Osteocyte (in vitro differentiated cells): ENCODE data around the gene CDK5. TPM values are rescaled to one million over a fixed set of nuclear protein-coding genes. Genes with fewer than 3 reads are reported as not detected.
"Not testable (repeated sequence)": the region's sequence is repeated elsewhere in the genome, so short reads cannot be mapped to it uniquely, and the experiment has no call there.

ENCODE experiments used
- DNase-seq: peaks from one replicate; pipeline ENCODE4 v3.0.0; 2021; ENCODE audit warnings: mixed read lengths; ENCODE audit not compliant: unreplicated experiment; ENCODE audit errors: extremely low spot score
- H3K27ac Mint-ChIP-seq: one replicate; pipeline ENCODE4 v1.8.0; 2021; ENCODE audit warnings: mild to moderate bottlenecking, mixed read lengths; ENCODE audit not compliant: unreplicated experiment
- H3K27me3 Mint-ChIP-seq: one replicate; pipeline ENCODE4 v1.8.0; 2021; ENCODE audit warnings: mixed read lengths; ENCODE audit not compliant: unreplicated experiment
- H3K36me3 Mint-ChIP-seq: one replicate; pipeline ENCODE4 v1.8.0; 2021; ENCODE audit warnings: mixed read lengths; ENCODE audit not compliant: unreplicated experiment
- H3K4me1 Mint-ChIP-seq: one replicate; pipeline ENCODE4 v1.8.0; 2021; ENCODE audit warnings: mixed read lengths; ENCODE audit not compliant: unreplicated experiment
- H3K4me3 Mint-ChIP-seq: one replicate; pipeline ENCODE4 v1.8.0; 2021; ENCODE audit warnings: mild to moderate bottlenecking, moderate library complexity, mixed read lengths; ENCODE audit not compliant: unreplicated experiment
- H3K9me3 Mint-ChIP-seq: one replicate; pipeline ENCODE4 v1.8.0; 2021; ENCODE audit warnings: mixed read lengths; ENCODE audit not compliant: unreplicated experiment
- total RNA-seq: library from RNA; stranded (reverse); gene quantifications from 2 replicates; pipeline ENCODE4 v1.2.1, GENCODE V29; 2021
- TF ChIP-seq, protein P1 (sequence below): fragments of 200-600 bp; sonication (generic); IDR thresholded peaks from 2 replicates; pipeline ENCODE4 v1.5.0; 2021; ENCODE audit warnings: antibody characterized with exemption, mild to moderate bottlenecking, moderate library complexity

Gene CDK5
- total RNA-seq, 1 donor from 2014 or later, result 18.8 TPM

DNA sequence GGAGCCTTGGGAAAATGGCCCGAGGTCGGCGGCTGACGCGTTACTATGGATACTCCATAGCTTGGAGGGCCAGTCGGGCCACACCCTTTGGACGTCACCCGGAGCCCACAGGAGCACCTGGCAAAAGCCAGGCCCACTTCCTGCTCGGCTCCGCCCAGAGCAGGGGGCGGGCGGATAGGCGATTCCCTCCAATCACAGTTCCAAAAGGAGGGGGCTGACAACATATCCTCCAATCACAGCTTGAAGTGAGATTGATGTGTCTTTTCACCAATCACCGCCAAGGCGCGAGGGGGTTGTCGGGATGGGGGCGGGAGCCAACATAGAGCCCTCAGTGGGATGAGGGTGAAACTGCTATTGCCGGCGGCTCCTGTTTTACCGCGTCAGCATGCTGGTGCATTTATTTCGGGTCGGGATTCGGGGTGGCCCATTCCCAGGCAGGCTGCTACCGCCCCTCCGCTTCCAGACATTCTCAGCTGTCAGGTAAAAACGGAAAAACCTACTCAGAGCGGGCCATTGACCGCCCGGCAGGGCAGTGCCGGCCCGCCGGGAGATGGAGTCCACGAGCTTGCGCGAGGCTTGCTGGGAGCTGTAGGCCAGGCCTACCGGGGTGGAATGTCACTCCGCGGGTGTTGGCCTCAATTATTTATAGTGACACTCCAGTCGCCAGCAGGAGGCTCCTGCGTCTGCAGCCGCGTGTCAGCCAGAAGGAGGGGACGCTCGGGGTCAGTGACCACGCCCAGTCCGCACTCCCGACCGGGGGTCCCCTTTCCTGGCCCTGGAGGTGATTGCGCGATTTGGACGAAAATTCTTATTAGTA, 29.4 kb downstream of the CDK5 start, which contains the start of gene ABCB8:
Gene ABCB8 (plus strand): TSS at position 320 of the 817 bp plus-strand sequence. CDS start 66 bp downstream, at position 386.
- Mint-ChIP-seq H3K27me3 (no peaks in the 10 kb centered on the region), H3K36me3 (no peaks in the 10 kb centered on the region), H3K9me3 (no peaks in the 10 kb centered on the region), H3K4me3 (peak within 1 kb of the TSS; percentile 88), H3K4me1 (peaks cover 20% of the 10 kb centered on the region), H3K27ac (peak within 1 kb of the TSS; percentile 99)
- TF ChIP-seq, protein P1, sequence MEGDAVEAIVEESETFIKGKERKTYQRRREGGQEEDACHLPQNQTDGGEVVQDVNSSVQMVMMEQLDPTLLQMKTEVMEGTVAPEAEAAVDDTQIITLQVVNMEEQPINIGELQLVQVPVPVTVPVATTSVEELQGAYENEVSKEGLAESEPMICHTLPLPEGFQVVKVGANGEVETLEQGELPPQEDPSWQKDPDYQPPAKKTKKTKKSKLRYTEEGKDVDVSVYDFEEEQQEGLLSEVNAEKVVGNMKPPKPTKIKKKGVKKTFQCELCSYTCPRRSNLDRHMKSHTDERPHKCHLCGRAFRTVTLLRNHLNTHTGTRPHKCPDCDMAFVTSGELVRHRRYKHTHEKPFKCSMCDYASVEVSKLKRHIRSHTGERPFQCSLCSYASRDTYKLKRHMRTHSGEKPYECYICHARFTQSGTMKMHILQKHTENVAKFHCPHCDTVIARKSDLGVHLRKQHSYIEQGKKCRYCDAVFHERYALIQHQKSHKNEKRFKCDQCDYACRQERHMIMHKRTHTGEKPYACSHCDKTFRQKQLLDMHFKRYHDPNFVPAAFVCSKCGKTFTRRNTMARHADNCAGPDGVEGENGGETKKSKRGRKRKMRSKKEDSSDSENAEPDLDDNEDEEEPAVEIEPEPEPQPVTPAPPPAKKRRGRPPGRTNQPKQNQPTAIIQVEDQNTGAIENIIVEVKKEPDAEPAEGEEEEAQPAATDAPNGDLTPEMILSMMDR, result peak; percentile 50
- DNase-seq, result peak; percentile 99

DNA sequence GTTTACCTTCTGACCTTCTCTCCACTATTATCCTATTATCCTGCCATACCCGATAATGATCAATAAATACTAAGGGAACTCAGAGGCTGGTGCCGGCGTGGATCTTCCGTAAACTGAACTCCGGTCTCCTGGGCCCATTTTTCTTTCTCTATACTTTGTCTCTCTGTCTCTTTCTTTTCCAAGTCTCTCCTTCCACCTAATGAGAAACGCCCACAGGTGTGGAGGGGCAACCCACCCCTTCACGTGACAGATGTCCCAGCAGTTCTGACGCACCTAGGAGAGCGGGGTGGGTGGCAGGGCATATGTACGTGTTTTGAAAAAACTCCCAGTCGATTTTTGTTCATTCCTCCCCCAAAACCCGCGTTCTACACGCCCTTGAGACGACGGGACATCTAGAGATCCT, 30.0 kb downstream of the CDK5 start:
- H3K27me3 Mint-ChIP-seq, H3K36me3 Mint-ChIP-seq, DNase-seq, H3K9me3 Mint-ChIP-seq: not testable (repeated sequence)
- H3K27ac Mint-ChIP-seq, result peak overlapping the region; percentile 99
- peak overlapping the region; percentile 88 for H3K4me3 Mint-ChIP-seq
- H3K4me1 Mint-ChIP-seq, result peaks cover 20% of the 10 kb centered on the region

DNA sequence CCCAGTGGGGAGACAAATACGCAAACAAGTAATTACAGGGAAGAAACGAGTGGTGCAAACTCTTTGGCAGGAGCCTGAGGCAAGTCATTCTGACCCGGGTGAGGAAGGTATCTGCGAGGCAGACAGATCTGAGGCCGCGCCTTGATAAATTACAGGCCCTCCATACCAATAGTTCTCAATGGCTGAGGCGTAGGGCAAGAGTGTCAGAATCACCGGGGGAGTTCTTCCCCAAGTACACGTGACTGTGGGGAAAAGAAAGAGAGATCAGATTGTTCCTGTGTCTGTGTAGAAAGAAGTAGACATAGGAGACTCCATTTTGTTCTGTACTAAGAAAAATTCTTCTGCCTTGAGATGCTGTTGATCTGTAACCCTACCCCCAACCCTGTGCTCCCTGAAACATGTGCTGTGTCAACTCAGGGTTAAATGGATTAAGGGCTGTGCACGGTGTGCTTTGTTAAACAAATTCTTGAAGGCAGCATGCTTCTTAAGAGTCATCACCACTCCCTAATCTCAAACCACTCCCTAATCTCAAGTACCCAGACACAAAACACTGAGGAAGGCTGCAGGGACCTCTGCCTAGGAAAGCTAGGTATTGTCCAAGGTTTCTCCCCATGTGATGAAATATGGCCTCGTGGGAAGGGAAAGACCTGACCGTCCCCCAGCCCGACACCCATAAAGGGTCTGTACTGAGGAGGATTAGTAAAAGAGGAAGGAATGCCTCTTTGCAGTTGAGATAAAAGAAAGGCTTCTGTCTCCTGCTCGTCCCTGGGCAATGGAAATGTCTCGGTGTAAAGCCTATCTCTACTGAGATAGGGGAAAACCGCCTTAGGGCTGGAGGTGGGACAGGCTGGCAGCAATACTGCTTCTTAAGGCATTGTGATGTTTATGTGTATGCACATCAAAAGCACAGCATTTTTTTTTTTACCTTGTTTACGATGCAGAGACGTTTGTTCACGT, 30.6 kb downstream of the CDK5 start:
- not testable (repeated sequence) for DNase-seq, H3K27me3 Mint-ChIP-seq, H3K9me3 Mint-ChIP-seq, H3K36me3 Mint-ChIP-seq
- peak overlapping the region; percentile 99 for H3K27ac Mint-ChIP-seq
- peaks cover 20% of the 10 kb centered on the region for H3K4me1 Mint-ChIP-seq
- peak overlapping the region; percentile 88 for H3K4me3 Mint-ChIP-seq

DNA sequence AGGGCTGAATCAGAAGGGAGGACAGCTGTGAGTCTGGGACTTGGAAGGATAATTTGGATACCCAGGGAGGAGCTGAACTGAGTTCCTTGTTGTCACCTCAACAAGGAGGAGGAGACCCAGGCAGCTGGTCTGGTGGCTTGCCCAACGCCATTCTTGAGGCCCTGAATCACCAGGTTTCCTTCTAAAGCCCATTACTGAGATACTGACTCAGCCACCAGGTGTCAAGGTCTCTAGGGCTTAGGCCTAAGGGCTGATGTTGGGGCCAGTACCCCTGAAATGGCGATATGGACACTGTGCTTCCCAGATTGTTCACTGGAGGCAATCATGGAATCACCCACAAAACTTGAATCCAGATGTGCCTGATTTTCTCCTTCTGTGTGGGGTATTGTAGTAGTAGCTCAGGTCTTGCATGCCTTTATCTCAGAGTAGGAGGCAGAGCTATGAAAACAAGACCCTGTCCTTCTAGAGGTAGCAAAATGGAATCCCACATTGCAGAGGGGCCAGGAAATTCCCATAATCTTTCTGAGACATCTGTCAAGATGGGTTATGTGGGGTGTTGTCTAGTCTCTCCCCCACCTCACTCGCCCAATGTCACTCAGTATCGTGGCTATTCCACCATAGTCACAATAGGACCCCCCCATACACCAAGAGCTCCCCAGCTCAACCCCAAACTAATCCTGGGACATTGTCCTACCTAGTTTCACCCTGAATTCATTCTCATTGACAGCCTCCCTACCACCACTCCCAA, 31.6 kb downstream of the CDK5 start:
- Mint-ChIP-seq H3K36me3 (no peaks in the 10 kb centered on the region), H3K27ac (peak overlapping the region; percentile 72), H3K27me3 (peaks cover 6% of the 10 kb centered on the region), H3K4me3 (no peak overlapping the region), H3K9me3 (no peaks in the 10 kb centered on the region), H3K4me1 (peaks cover 20% of the 10 kb centered on the region)
- no peak for DNase-seq
- TF ChIP-seq, protein P1, result no peak

DNA sequence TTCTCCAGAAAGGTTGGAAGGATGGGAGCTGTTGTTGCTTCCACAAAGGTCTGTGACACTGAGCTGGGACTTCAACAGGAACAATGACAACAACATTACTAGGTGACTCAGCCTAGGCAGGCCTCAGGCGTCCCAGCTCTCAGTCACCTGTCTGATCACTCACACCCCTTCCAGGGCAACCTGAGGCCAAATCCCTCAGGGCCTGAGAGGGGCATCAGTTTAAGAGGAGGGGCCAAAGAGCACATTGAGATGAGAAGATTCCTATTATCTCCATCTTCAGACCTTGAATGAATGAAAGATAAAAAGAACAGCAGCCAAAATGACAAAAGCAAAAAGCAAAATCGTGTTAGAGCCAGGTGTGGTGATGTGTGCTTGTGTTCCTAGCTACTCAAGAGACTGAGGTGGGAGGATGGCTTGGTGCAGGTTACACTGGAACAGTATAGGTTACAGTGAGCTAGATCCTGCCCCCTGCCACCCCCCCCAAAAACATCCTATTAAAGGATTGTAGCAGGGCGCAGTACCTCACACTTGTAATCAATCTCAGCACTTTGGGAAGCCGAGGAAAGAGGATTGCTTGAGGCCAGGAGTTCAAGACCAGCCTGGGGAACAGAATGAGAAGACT, 33.2 kb downstream of the CDK5 start, which contains the start of gene ATG9B:
Gene ATG9B (minus strand): TSS at position 60 of the 622 bp plus-strand sequence. CDS start 71 bp downstream, outside the sequence.
- Mint-ChIP-seq H3K27ac (no peak within 1 kb of the TSS), H3K4me3 (no peak within 1 kb of the TSS), H3K36me3 (no peaks in the 10 kb centered on the region), H3K9me3 (no peaks in the 10 kb centered on the region), H3K4me1 (peaks cover 26% of the 10 kb centered on the region), H3K27me3 (peaks cover 18% of the 10 kb centered on the region)
- TF ChIP-seq, protein P1, result no peak
- no peak for DNase-seq
